Activated CD4-positive, alpha-beta T cell treated with anti-CD3 and anti-CD28 coated beads, Interleukin-2, Interleukin-6, amounts not matched to agents 100 ng/mL and 50 ng/mL, durations not matched to agents 16 hours and 8 hours (primary cell): ENCODE results near the gene GPR35.
"Not testable (repeated sequence)": the region's sequence is repeated elsewhere in the genome, so short reads cannot be mapped to it uniquely, and the experiment has no call there.

Source experiments
- DNase-seq: peaks from one replicate; pipeline ENCODE4 v3.0.0-alpha.2; 2020

GPR35 gene

DNA sequence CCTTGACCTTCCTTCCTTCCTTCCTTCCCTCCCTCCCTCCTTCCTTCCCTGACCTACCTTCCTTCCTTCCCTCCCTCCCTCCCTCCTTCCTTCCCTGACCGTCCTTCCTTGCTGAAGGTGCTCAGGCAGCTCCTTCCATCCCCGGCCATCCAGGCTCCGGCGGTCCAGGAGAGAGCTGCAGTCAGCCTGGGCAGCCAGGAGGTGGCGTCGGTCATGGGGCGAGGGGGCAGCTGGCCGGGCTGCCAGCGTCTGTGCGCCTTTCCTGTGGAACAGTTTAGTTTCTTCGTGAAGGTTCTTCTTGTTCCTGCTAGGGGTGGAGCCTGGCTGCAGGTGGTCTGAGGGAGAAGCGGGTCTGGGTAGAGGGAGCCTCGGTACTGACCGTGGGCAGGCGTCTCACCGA lies 15.7 kb downstream of the GPR35 start:
- DNase-seq = no peak

DNA sequence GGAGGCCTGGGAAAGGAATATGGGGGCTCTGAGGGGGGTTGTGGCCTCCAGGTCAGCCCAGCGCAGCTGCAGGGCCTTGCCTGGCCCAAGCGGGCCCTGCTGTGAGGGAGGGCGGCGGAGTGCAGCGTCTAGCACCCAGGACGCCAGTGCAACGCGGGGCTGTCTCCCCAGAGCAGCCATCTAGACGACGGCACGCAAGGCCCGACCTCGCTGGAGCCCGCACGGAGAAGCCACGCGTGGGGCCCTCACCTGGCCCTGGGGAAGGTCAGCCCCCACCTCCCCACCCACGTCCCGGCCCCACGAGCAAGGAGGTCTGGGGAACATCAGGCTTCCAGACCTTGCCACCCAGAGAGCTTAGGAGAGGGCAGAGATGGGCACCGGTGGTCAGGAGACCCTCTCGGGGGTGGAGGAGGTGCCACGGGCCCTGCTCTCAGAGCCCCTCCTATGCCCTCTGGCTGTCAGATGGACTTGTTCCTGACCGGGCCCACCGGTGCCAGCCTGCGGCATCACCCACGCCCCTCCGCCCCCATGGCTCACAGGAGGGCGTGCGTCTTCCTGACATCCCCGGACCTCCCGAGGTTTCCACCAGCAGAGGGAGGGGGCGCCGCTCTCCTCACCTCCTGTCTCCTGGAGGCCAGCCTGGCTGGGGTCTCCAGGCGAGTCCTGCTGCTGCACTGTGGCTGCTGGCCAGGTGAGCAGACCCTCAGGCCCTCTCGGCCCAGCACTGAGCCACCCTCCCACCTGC lies 17.0 kb downstream of the GPR35 start:
- no peak for DNase-seq

DNA sequence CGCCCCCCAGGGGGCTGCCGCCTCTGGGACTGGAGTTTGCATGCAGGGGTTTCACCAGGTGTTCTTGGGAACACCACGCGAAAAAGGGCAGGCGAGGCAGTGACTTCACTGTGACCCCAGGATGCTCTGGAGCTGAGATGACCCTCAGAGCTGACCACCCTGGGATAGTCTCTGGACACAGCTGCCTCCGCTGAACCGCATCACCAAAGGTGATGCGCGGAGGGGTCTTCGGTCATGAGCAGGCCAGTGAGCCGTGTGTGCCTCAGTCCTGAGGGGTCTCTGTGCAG lies 17.5 kb downstream of the GPR35 start:
- DNase-seq = no peak

DNA sequence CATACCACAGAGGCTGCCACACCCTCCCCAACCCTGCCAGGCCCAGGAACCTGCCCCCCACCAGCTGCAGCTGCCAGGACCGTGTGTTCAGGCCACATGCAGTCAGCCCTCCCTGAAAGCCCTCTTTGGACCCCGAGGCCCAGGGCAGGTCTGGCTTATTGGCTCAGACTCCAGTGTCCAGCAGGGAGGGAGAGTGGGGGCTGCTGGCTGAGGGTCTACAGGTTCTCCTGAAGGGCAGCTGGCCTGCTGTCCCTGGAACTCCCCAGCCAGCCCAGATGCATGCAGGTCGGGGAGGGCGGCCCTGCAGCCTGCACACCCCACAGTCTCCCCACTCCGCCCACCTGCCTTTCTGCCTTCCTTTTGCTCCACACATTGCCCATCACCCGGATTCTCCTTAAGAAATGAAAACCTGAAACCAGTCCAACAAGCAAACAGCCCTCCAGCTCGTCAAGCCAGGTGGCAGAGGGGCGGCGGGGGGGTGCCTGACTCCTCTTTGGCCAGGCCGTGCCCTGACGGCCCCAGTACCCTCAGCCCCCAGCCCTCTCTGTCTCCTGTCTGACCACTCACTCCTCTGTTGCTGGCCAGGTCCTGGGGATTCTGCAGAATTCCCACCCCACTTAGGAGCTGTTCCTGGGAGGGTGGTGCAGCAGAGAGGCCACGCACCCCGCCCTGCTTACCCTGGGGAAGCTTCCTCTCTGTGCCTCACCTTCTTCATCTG lies 18.0 kb downstream of the GPR35 start:
- no peak for DNase-seq

DNA sequence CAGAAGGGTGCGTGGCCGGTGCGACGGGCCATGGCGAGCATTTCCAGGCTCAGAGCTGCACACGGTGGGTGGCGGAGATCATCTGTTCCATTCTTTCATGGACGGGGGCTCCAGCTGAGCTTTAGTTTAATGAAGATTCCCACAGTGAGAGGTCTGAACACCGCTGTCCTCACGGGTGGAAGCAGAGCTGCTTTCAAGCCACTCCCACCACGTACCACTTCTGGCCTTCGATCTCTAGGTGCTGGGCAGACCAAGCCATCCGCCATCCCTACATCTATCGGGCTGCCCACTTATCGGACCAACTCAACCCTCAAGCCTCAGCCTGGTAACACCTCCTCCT lies 18.5 kb downstream of the GPR35 start:
- no peak for DNase-seq

DNA sequence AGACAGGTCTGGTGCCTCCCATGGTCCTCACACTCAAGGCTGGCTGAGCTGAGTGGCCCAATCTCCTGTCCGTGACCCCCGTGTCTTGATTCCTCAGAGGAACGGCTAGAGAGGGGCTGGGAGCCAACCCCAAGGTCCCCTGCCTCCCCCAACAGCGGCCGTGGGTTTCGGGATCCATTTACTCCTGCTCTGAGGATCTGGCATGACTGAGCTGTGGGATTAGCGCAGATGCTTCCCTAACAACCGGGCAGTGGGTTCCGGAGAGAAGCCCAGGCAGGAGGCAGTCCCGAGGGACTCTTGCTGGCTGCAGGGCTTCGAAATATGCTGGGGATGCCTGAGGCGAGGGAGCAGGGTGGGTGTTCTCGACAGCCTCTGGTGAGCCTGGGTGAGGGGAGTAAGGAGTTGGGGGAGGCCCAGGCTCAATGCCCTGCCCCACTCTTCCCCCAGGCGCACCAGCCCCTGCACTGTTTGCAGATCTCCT lies 18.9 kb downstream of the GPR35 start:
- no peak for DNase-seq

DNA sequence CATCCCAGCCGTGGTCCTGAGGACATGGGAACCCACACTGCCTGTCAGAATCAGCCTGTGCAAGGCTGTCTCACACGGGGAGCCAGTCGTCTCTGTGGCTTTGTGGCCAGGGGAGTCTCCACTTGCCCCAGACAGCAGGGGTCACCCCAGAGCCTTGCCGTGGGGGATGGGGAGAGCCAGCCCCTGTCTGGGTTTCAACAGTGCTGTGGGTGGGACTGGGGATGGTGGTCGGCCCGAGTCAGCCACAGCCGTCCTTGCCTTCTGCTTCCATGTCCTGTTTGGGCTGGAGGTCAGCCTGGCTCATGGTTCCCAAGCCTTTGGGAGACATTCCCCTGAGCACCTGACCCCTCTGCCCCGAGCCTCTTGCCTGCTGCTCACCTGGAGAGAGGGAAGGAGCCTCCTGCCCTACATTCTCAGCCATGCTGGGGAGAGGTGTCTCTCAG lies 19.6 kb downstream of the GPR35 start:
- no peak for DNase-seq

DNA sequence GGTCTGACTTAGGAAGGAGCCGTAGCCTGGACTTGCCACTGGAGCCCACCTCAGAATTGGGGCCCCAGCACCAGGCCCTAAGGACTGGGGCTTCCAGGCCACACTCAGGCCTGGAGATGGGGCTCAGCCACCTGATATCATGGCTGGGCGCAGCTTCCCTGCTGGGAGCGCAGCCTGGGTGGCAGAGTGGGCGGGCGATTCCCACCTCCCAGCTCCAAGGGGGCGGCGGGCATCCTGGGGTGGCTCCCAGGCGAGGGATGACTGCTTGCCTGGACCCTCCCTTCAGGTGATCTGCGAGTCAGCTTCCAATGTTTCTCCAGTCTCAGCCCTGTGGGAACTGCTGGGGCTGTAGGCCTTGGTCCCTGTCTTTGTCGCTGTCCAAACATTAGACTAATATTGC lies 20.1 kb downstream of the GPR35 start:
- no peak for DNase-seq

DNA sequence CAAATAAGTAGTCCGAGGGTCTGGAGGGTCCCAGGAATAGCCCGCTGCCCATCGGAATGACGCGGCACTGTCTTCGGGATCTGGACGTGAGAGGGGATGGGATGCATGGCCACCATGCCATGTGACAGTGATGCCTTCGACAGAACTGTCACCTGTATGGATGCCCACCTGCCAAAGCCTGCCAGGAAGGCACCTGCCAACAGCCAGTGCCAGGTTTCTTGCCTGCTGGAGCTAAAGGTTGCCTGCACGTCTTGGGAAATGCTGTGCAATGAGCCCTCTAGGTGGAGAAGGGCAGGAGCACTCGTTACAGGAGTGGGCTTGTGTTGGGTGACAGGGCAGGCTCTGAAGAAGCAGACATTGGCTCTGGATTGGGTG lies 20.5 kb downstream of the GPR35 start:
- no peak for DNase-seq

DNA sequence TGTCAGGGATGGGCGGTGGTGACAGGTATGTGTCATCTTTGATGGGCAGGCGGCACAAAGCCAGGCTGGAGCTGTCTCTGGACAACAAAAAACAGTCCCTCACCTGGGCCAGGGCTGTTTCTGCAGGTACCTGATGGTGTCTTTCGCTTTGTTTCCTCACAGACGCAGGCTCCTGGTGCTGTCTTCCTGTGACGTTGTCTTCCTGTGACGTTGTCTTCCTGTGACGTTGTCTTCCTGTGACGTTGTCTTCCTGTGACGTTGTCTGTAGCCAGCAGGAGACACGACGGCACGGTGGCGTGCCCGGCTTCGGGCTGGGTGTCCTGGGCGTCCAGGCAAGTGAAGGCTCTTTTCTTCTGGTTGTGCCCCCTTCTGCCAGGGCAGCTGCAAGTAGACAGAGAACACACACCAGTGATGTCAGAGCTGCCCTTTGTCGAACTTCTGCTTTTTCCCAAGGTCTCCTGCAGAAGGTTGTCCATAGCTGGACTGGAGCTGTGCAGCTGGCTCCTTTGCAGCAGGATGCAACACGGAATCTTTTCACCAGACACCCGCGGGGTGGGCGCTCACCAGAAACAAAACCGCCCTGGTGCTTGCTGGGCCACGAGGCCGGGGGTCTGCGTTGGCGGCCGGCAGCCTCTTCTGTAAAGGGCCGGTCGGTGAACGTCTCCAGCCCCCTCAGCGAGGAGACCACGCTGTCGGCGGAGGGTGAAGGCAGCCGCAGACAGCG lies 21.1 kb downstream of the GPR35 start:
- peak; percentile 8 for DNase-seq

DNA sequence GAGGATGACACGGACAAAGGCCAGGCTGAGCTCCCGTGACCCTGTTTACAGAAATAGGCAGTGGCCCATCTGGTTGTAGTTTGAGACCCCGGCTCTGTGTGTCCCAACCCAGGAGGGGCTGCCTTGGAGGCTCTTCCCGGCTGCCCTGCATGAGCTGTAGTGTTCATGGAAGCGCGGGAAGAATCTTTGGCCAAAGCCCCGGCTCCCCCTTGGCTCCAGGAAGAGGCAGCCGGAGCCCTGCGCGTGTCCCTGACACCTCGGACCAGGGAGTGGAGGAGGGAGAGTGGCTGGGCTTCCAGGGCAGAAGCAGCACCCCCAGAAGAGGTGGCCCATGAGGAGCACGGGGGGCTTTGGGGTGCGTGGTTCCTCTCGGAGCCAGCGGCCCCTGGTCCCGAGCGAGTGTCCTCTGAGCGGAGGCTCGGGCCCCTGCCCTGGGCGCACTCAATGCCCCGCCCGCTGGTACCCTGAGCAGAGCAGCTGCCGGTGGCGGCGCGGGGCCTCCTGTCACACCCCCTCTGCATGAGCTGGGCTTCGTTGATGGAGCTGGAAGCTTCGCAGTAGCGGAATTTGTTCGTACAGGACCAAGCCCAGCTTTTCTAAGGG lies 21.7 kb downstream of the GPR35 start:
- no peak for DNase-seq

DNA sequence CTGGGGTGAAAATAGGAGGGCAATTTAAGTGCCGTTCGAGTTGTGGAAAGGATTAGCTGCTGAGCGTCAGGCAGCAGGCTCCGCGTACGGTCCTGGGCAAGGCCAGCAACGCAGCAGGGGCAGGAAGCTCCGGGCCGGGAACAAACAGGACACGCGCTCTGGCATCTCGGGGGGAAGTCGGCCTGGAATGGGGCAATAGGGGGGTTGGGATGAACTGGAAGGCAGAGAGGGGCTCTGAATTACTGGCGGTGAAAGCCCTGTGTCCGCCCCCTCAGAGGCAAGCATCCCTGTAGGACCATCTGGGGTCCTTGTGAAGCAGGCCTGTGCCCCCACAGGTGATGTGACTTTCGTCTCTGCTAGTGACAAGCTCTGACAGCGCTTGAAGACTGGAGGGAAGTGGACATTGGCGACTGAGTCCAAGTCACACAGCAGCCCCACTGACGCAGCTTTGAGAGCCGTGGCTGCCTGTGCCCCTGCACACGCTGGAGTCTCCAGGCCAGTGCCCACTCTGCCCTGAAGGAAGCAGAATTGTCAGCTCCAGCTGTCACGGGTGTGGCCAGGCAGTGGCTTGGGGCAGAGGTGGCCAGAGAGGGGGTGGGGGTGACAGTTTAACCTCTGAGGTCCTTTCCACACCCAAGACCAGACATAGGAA lies 22.3 kb downstream of the GPR35 start:
- DNase-seq = no peak

DNA sequence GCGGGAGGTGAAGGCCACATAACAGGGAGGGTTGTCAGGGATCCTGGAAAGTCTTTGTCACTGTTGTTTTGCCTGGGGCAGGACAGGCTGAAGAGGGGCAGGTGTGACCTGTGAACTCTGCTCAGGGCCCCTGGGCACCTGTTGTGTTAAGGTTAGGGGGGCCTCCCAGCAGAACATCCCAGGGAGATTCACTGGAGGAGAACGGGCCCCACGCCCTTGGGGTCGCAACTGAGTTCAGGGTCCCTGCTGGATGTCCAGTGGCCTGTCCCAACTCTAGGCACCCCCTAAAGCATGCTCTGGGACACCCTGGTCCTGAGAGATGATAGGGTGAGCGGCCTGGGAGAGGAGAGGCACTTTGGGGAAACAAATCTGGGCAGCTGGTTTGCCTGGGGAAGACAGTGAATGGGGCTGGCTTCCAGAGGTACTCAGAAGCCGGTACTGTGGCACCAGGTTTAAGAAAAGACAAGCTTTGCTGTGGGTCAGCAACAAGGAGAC lies 22.9 kb downstream of the GPR35 start:
- DNase-seq = no peak

DNA sequence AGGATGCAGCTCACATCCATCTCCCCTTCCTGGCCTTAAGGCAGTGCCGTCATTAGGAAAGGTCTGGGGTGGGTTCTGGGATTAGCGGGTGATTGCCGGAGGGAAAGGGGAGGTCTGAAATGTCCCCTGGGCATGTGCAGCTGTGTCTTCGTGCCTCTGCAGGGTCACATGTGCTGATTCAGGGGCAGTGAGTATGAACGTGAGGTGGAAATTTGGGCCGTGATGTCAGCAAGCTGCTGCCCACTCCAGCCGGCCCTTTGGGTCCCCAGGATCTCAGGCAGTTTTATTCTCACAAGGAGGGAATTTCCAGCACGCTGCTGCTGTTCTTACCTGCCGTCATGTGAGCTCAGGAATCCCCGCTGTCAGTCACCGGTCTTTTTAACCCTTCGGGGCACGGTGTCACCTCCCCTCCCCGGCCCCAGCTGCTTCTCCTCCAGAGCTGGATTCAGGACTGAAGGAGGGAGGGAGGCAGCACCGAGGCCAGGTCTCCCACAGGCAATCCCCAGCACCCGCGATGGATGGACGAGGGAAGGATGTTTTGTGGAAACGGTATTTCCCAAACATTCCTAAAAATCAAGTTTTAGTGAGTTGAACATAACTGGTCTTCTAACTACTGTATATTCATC lies 23.5 kb downstream of the GPR35 start:
- no peak for DNase-seq

DNA sequence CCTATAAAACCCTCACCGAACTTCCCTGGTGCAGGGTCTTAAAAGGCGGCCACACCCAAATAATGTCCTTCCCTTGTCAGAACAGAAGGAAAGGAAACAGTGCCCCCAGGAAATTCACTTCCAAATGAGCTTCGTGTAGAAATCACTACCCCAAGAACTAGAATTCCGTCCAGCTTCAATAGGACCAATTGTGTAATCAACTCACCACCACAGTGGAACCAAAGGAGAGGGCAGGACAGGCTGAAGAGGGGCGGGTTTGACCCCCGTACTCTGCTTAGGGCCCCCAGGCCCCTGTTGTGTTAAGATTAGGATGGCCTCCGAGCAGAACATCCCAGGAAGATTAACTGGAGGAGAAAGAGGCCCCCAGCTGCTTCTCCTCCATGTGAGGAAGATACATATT lies 24.1 kb downstream of the GPR35 start:
- no peak for DNase-seq

DNA sequence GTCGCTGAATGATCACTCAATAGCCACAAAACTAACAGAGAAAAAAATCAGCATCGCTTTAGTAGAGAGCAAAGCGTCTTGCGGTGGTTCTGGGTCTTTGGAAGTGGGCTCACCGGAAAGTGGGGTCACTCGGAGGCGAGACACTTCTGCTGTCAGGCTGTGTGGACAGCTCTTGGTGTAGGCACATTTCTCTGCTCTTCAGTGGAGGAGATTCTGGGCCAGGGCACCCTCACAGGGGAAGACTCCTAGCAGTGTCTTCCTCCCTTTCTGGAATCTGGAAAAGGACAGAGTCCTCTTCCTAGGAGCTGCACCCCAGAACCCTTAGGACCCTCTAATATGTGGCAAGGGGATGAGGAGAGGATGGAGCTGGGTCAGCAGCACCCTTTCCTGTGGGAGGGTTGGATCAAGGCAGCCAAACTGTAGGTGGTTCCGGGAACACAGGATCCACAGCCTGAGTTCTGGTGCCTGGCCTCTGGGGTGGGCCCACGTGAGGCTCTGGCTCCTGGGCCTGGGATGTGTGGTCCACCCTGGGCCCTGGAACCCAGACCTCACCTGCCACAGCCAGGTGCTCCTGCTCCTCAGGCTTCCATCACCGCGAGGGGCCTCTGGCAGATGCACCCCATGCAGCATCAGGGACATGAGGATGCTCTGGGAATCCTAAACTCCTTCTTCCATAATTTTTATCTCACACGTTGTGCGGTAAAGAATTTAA lies 25.1 kb downstream of the GPR35 start:
- DNase-seq = no peak

DNA sequence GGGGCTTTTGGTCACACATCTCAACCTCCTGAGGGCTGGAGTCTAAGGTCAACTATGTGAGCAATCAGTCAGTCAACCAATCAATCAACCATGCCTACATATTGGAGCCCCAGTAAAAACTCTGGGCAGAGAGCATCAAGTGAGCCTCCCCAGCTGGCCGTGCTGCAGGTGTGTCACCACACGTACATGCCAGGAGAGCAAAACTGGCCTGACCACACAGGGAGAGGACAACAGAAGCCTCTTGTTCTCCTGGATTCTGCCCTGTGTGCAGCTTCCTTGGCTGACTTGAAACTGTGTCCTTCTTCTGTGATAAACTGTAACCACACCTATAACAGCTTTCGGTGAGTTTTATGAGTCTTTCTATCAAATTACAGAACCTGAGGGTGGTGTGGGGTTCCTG lies 25.9 kb downstream of the GPR35 start:
- no peak for DNase-seq

DNA sequence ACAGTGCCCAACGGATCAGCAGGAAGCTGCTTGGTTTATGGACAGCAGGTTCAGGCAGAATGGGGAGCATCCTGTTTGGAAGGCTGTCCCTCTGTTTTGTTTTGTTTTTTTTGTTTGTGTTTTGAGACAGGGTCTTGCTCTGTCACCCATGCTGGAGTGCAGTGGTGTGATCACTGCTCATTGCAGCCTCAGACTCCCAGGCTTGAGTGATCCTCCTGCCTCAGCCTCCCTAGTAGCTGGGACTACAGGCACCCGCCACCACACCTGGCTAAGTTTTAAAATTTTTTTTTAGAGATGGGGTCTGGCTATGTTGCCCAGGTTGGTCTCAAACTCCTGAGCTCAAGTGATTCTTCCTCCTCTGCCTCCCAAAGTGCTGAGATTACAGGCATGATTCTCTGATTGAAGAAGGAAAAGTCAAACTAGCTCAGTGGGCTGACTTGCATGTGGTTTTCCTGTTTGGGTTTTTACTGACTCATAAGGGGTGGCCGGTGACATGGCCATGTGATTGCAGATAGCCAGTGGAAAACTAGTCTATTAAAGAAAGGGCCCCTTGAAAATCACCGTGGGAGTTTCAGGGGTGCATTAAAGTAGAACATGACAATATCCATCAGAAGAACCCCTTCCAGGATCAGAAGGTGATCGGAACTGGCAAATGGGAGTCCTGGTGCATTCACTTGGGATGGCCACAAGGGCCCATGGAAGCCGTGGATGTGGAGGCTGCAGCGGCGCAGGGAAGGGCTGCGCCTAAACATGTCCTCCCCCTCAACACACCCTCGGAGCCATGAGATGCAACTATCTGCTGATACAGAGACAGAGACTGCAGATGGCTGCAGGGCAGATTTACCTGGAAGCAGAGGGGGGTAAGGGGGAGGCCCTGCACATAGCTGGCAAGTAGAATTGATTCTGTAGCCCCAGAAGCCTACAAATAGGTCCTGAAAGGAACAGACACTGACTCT lies 30.9 kb downstream of the GPR35 start:
- peak; percentile 45 for DNase-seq

DNA sequence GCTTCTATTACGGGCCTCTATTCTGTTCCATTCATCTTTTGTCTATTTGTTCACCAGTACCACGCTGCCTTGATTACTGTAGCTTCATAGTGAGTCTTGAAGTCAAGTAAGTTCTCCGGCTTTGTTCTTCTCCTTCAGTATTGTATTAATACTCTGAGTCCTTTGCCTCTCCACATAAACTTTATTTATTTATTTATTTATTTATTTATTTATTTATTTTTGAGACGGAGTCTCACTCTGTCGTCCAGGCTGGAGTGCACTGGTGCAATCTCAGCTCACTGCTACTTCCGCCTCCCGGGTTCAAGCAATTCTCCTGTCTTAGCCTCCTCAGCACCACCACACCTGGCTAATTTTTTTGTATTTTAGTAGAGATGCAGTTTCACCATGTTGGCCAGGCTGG lies 34.6 kb downstream of the GPR35 start:
- not testable (repeated sequence) for DNase-seq

DNA sequence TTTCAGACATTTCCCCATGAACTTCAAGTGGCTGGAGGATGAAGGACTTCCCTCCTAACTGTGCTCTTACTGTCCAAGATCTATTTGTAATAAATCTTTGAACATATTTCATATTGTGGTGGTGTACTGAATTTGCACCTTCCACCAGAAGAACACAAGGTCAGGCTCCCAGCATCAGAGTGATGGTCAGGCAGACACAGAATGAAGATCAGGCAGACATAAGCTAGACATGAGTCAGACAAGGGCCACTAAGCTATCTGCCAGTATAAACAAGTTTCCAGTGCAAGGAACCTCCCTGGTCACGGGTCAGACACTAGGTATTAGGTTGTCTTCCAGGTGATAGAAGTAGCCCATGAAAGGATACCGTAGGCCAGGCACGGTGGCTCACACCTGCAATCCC lies 37.4 kb downstream of the GPR35 start:
- DNase-seq = no peak
